Measurements from ENCODE around the gene DENND1C. TPM values are rescaled to one million over a fixed set of nuclear protein-coding genes. Genes with fewer than 3 reads are reported as not detected.

The DENND1C gene
- total and polyA plus RNA-seq, 9 of the 15 experiments (the other 6 are each of a cell fraction or from before 2014, with no cell fraction given) = 0.03 to 1.2 (median 0.32) TPM; not detected in 1

DNA sequence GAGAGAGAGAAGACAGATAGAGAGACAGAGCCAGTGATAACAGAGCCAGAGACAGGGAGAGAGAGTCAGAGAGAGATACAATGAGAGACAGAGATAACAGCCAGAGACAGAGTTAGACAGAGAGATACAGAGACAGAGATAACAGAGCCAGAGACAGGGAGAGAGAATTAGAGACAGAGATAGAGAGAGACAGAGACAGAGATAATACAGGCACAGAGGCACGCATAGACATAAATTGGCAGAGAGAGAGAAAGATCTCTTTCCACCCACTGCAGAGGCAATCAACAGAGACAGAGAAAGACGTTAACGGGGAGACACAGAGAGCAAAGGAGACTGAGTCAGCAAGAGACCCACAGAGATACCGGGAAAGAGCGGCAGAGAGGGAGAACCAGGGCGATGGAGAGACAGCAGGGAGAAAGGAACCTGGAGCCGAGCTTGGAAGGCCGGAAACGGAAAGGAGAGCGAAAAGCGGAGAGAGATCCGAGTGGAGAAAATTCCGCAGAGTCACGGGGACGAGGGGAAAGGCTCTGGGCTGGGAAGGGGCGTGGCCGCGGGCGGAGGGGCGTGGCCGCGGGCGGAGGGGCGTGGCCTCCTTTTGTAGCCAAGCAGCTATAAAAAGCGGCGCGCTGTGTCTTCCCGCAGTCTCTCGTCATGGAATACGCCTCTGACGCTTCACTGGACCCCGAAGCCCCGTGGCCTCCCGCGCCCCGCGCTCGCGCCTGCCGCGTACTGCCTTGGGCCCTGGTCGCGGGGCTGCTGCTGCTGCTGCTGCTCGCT lies 49.0 kb upstream of the DENND1C start, which contains the start of gene TNFSF9 (continued):
- TF ChIP-seq ZFP36 (IDR thresholded peaks at IDR 0.05; ENCODE audit: low read depth, low read length, partially characterized antibody) (no peak), ZNF124 (CRISPR knock-in tag; IDR thresholded peaks at IDR 0.05) (no peak), TOE1 (IDR thresholded peaks at IDR 0.05; ENCODE audit: borderline replicate concordance) (peak; percentile 79), TOE1 (CRISPR knock-in tag; IDR thresholded peaks at IDR 0.05; ENCODE audit: borderline replicate concordance, low read depth) (no peak), HLTF (IDR thresholded peaks at IDR 0.05) (peak; percentile 97), PPARD (CRISPR knock-in tag; IDR thresholded peaks at IDR 0.05) (no peak), CBX3 (IDR thresholded peaks at IDR 0.05; ENCODE audit: borderline replicate concordance in 1 of 2, low read length in 2 of 2) (no peak)
- TF ChIP-seq, protein P1, sequence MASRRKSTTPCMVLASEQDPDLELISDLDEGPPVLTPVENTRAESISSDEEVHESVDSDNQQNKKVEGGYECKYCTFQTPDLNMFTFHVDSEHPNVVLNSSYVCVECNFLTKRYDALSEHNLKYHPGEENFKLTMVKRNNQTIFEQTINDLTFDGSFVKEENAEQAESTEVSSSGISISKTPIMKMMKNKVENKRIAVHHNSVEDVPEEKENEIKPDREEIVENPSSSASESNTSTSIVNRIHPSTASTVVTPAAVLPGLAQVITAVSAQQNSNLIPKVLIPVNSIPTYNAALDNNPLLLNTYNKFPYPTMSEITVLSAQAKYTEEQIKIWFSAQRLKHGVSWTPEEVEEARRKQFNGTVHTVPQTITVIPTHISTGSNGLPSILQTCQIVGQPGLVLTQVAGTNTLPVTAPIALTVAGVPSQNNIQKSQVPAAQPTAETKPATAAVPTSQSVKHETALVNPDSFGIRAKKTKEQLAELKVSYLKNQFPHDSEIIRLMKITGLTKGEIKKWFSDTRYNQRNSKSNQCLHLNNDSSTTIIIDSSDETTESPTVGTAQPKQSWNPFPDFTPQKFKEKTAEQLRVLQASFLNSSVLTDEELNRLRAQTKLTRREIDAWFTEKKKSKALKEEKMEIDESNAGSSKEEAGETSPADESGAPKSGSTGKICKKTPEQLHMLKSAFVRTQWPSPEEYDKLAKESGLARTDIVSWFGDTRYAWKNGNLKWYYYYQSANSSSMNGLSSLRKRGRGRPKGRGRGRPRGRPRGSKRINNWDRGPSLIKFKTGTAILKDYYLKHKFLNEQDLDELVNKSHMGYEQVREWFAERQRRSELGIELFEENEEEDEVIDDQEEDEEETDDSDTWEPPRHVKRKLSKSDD (conservative IDR thresholded peaks at IDR 0.05; ENCODE audit: low read length) = no peak
- TF ChIP-seq, protein P2, sequence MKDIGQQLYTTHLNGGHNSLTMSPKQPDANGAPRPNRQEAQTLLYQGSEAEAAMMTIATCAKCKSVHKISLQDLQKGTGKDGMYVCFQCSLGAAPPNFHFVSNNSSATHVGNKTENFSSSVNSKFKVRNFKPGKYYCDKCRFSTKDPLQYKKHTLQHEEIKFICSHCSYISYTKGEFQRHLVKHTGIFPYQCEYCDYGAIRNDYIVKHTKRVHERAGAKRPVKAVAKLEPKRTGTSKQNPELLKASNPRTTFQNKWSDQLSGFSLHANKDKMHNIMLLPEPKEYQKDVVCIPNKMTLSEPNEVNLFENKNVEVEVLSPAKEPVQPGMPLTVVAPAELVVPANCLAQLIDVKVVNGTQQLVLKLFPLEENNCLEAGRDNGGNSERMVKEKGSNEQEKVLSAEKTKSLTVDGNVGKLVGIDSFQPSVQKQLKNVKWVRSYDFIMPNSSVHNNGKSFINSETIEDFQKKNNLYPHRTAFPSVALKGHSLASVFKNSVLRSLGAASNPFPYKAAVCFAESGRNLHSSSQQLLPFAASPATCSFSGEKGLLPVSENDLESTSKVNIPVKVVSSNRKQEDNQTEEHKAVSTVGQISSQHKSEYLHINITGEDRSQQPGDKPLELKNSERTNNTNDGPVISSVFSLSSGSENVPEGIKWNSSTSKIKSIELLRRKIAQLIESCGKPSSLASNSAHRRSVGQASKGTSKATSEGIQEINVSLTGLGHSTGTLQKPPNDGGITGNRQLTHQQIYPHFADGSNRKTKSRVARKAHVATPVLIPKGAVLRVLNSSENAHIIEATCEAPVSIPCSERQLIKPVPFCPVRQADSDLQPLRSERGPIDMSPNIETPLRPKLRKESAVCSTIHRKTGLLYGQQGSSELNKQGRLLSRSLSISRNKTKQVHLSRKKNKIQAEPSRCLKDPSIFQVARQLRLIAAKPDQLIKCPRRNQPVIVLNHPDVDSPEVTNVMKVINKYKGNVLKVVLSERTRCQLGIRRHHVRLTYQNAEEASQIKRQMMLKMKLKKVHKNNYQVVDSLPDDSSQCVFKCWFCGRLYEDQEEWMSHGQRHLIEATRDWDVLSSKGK (CRISPR knock-in tag; IDR thresholded peaks at IDR 0.05) = no peak
- TF ChIP-seq, protein P3, sequence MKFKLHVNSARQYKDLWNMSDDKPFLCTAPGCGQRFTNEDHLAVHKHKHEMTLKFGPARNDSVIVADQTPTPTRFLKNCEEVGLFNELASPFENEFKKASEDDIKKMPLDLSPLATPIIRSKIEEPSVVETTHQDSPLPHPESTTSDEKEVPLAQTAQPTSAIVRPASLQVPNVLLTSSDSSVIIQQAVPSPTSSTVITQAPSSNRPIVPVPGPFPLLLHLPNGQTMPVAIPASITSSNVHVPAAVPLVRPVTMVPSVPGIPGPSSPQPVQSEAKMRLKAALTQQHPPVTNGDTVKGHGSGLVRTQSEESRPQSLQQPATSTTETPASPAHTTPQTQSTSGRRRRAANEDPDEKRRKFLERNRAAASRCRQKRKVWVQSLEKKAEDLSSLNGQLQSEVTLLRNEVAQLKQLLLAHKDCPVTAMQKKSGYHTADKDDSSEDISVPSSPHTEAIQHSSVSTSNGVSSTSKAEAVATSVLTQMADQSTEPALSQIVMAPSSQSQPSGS (CRISPR knock-in tag; IDR thresholded peaks at IDR 0.05) = no peak

Measured in K562 (cell line).